HUES48 (cell line): ENCODE results near the gene FAM222A.

Source experiments
- H3K27ac ChIP-seq: one replicate; pipeline ENCODE4 v1.7.0; 2013; ENCODE audit warnings: low read depth, low read length, inconsistent platforms
- H3K27me3 ChIP-seq: 2 replicates; pipeline ENCODE4 v1.6.1; 2013; ENCODE audit warnings: mild to moderate bottlenecking, low read length; ENCODE audit not compliant: control insufficient read depth, insufficient read depth
- H3K36me3 ChIP-seq: 2 replicates; pipeline ENCODE4 v1.6.1; 2013; ENCODE audit warnings: low read length; ENCODE audit not compliant: control insufficient read depth, insufficient read depth
- H3K4me1 ChIP-seq: 2 replicates; pipeline ENCODE4 v1.6.1; 2013; ENCODE audit warnings: mild to moderate bottlenecking, low read length; ENCODE audit not compliant: control insufficient read depth, insufficient read depth
- H3K4me3 ChIP-seq: 2 replicates; pipeline ENCODE4 v1.5.1; 2013; ENCODE audit warnings: mild to moderate bottlenecking, low read depth, low read length
- H3K9ac ChIP-seq: 2 replicates; pipeline ENCODE4 v1.6.1; 2013; ENCODE audit warnings: mild to moderate bottlenecking, low read depth, low read length, moderate library complexity
- H3K9me3 ChIP-seq: 2 replicates; pipeline ENCODE4 v1.6.1; 2013; ENCODE audit warnings: low read length; ENCODE audit not compliant: control insufficient read depth, insufficient read depth

FAM222A gene

DNA sequence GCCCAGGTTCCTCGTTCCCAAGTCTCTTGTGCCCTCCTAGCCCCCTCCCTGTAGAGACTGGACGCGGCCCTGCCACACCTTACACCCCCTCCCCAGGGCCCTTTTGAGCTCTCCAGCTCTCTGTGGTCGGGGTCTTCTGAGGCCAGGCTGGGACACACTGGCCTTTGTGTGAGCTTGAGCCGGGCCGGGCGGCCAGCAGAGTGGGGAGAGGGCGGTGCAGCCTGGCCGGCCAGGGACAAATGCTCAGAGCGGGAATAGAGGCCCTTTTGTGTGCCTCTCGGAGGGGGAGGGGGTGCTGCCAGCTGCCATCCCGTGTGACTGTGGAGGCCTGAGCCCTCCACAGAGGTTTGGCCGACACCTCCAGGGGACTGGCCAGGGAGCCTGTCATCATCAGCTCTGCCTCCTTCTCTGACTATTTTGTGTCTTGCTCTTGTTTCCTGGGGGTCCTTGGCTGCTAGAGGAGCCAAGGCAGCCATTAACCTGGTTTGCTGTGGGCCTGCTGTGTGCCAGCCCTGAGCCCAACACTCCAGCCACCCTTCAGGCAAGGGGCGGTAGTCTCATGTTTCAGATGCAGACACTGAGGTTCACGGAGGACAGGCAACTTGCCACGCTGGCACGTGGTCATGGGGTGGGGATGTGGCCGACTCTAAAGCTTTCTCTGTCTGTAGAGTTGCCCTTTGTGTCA is 13.6 kb downstream of the FAM222A start:
- H3K27me3 ChIP-seq: no peaks in the 10 kb centered on the region
- no peaks in the 10 kb centered on the region for H3K9me3 ChIP-seq
- H3K27ac ChIP-seq: no peak overlapping the region
- H3K9ac ChIP-seq: no peak overlapping the region
- H3K36me3 ChIP-seq: no peaks in the 10 kb centered on the region
- H3K4me1 ChIP-seq: no peaks in the 10 kb centered on the region; the same call in 1 of the 2 replicates
- H3K4me3 ChIP-seq: no peak overlapping the region

DNA sequence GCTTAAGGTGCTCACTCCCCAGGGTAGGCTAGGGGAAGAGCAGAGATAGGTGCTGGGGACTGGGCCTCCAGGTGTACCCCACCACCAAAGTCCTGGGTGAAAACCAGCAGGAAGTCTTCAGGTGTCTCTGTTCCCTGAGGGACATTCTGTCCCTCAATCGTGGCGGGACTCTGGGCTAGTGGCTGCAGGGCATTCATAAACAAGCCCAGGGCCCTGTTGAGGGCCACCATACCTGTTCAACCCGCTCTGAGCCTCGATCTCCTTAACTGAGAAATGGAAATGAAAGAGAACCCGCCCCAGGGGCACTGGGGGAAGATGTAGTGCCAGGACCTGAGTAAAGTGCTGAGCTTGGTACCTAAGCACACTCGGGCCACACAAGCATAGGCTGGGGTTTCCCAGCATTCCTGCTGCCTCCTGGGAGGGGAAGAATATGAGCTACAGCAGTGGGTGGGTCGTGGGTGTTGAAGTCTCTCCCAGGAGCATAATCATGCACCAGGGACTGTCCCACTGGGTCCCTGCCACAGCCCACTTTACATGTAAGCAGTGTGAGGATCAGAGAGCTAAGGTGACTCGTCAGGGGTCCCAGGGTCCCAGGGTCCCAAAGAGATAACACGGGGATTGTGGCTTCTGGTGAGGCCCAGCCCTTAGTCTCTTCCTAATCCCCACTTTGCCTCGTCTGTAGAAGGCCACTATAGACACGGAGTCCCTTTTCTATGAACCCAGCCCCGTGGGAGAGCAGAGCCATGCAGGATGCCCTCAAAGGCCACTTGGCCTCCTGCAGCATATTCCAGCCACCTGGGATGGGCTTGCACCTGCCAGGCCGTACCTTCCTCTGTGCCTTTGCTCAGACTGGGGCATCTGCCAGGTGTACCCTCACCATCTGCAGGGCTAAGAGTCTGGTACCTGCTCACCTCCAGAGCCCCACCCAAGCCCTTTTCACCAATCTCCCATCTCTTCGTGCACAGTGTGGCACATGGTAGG is 14.4 kb downstream of the FAM222A start:
- Histone ChIP-seq H3K9ac (no peak overlapping the region), H3K4me3 (no peak overlapping the region), H3K36me3 (no peaks in the 10 kb centered on the region), H3K9me3 (no peaks in the 10 kb centered on the region), H3K27ac (no peak overlapping the region), H3K27me3 (no peaks in the 10 kb centered on the region), H3K4me1 (no peaks in the 10 kb centered on the region; the same call in 1 of the 2 replicates)

DNA sequence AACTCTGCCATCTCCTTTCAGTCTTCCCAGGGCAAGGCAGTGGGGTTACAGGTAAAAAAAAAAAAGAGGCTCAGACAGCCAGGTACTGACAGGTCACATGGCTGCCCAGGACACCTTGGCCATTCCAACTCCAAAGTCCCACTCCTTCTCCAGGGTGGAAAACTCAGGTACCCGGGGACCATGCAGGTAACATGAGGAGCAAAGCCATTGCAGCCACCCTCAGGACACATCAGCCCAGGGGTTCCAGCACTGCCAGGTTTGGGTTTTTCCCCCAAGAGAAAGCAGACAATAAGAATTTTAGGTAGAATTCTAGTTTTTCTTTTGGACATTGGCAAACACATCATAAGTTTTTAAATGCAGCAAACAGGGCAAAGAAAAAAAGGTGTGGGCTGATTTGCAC is 15.3 kb downstream of the FAM222A start:
- H3K36me3 ChIP-seq: no peaks in the 10 kb centered on the region
- H3K27me3 ChIP-seq: no peaks in the 10 kb centered on the region
- H3K9me3 ChIP-seq: no peaks in the 10 kb centered on the region
- no peaks in the 10 kb centered on the region; the same call in 1 of the 2 replicates for H3K4me1 ChIP-seq
- no peak overlapping the region for H3K4me3 ChIP-seq
- H3K27ac ChIP-seq: no peak overlapping the region
- H3K9ac ChIP-seq: no peak overlapping the region

DNA sequence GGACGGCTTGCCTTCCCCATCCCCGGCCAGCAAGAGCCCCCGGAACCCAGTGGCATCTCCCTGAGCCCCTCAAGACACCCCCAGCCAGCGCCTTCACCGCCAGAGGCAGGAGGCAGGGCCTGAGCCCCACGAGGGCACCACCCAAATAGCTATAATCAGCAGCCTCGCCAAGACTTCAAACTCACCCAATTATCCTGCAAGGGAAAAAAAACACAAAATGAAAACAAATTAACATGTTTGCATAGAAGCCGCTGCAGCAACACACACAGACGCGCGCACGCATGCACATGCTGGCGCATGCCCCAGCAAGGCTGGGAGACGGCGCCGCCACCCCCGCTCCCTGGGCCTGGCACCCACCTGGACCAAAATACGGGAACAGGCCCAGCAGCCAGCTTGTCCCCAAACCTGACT is 15.8 kb downstream of the FAM222A start:
- no peaks in the 10 kb centered on the region for H3K27me3 ChIP-seq
- no peak overlapping the region for H3K9ac ChIP-seq
- H3K4me3 ChIP-seq: no peak overlapping the region
- H3K9me3 ChIP-seq: no peaks in the 10 kb centered on the region
- no peaks in the 10 kb centered on the region for H3K36me3 ChIP-seq
- no peak overlapping the region for H3K27ac ChIP-seq
- peaks cover under 1% of the 10 kb centered on the region for H3K4me1 ChIP-seq

DNA sequence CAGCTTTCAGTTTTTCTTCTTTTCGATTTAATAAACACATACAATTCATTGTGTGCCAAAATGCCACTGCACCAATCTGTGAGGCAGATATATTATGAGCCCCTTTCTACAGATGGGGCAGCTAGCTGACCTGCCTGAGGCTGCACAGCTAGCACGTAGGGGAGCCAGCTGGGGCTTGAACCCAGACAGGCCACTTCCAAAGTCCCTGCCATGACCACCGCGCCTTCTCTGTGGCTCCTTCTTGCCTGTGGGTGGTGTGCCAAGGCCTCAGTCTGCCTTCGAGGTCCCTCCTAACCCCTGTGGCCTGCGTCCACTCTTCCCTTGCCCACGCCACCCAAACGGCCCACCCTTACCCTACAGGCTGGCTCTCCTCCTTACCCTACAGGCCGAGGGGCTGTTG is 16.2 kb downstream of the FAM222A start:
- no peaks in the 10 kb centered on the region for H3K9me3 ChIP-seq

DNA sequence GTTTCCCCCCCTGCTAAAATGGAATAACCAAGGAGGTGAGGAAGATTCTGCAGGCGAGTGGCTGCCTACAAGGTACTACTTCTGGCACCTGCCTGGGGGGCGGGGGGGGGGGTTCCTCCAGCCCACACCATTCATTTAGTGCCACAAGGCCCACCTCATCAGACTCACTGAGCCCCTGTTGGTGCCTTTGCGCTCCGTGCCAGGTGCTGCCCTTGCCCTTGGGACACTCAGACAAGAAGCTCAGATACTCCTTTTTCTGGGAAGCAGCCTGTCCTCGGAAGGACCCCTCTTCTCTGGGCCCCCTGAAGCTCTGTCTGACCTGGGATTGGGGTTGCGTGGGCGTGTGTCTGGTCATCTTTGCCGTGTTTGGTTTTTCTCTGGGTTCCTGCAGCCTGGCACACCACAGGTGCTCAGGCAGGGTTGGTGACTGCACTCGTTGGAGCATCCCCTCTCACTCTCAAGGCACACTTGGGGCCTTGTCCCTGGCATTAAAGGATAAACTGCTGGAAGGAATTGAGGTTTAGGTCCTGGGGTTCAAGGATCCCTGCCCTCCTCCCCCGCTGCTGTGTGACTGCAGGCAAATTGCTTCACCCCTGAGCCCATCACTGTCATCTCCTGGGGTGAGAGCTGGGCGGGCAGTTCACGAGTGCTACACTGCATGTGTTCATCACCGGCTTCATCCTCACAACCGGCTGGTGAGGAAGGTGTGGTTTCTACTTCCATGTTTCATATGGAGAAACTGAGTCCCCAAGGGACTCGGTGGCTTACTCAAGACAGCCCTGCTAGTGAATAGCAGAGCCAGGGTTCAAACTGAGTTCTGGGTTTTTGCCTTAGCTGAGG is 16.9 kb downstream of the FAM222A start:
- H3K27ac ChIP-seq: no peak overlapping the region
- H3K4me3 ChIP-seq: no peak overlapping the region
- H3K9ac ChIP-seq: no peak overlapping the region
- H3K9me3 ChIP-seq: no peaks in the 10 kb centered on the region
- H3K36me3 ChIP-seq: no peaks in the 10 kb centered on the region
- peaks cover 6% of the 10 kb centered on the region for H3K4me1 ChIP-seq
- no peaks in the 10 kb centered on the region for H3K27me3 ChIP-seq

More for the DNA sequence above, 16.2 kb downstream of the FAM222A start:
- no peak overlapping the region for H3K4me3 ChIP-seq
- H3K36me3 ChIP-seq: no peaks in the 10 kb centered on the region
- no peaks in the 10 kb centered on the region for H3K27me3 ChIP-seq
- peaks cover 5% of the 10 kb centered on the region for H3K4me1 ChIP-seq
- H3K9ac ChIP-seq: no peak overlapping the region
- no peak overlapping the region for H3K27ac ChIP-seq

DNA sequence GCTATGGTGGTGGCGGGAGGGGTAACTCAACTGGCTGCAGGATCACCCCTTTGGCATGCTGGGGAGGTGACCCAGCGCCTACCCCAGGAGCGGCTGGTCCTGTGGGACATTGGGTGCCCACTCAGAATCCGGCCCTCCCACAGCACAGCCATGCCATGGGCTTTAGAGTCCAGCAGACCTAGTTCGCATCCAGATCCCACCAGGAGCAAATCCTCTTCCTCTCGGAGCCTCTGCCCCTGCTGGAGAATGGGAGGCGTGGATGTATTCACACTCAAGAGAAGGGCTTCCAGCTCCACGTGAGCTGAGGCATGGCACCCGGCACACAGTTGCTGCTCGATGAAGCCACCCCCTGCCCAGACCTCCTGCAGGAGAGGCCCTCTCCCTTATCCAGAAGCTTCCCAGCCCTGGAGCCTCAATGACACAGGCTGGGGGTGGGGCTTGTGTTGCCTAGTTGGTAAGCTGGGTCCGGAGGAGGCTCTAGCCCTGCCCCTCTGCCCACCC is 17.7 kb downstream of the FAM222A start:
- Histone ChIP-seq H3K4me3 (no peak overlapping the region), H3K9ac (no peak overlapping the region), H3K27ac (no peak overlapping the region), H3K9me3 (no peaks in the 10 kb centered on the region), H3K27me3 (no peaks in the 10 kb centered on the region), H3K36me3 (no peaks in the 10 kb centered on the region), H3K4me1 (peaks cover 6% of the 10 kb centered on the region)

DNA sequence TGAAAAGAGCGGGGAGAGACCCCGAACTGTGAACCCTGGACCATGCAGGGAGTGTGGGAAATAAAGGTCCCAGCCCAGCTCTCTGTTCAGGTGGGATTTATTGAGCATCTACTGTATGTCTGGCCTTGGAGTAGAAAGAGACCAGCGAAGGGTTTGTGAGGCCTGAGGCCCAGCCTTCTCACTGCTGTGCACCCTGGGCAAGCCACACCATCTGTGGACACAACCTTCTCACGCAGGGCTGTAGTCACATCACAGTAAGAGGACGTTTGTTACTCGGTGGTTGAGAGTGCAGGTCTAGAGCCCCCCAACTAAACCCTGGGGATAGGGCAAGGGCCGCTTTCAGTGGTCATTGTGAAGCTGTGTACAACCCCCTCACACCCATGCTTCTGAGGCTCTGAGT is 18.2 kb downstream of the FAM222A start:
- Histone ChIP-seq H3K9ac (no peak overlapping the region), H3K9me3 (no peaks in the 10 kb centered on the region), H3K27ac (no peak overlapping the region), H3K4me1 (peaks cover 7% of the 10 kb centered on the region), H3K36me3 (no peaks in the 10 kb centered on the region), H3K4me3 (no peak overlapping the region), H3K27me3 (no peaks in the 10 kb centered on the region)

DNA sequence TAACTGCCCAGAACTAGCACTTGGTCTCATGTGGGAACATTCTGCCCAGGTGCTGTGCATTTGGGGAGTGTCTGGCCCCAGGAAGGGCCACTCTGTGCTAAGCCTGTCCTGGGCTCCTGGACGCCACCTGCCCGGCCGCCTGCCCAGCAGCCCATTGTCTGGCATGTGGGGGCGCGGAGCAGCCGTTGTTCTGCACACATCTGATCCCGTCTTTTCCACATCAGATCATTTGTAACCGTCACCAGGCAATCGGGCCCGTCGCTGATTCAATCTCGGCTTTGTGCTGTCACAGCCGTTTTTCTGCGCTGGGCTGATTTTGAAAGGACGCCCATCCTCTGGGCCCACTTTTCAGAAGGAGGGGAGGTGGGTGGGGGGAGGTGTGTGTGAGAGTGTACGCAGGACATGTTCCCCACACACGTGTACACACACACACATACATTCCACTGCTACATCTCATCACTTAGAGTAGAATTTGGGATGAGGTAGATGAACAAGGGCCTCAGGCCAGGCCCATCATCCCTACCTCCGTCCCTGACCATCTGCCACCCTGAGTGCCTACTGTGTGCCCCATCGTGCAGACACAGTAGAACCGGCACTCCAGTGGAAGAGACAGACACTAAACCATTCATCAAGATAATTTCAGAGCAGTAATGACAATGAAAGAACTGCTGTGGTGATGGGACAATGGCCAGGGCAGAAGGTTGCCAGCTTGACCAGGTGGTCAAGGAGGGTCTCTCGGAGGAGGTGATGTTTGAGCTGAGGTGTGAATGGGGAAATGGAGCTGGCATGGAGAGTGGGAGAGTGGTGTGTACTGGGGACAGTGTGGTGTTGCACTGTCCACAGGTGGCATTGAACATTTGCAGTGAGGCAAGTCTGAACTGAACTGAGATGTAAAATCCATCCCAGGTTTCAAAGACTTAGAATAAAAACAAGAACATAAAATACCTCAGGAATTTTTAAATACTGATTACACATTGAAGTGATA is 19.0 kb downstream of the FAM222A start:
- H3K36me3 ChIP-seq: no peaks in the 10 kb centered on the region
- no peak overlapping the region for H3K4me3 ChIP-seq
- peaks cover 12% of the 10 kb centered on the region for H3K4me1 ChIP-seq
- no peaks in the 10 kb centered on the region for H3K9me3 ChIP-seq
- no peak overlapping the region for H3K27ac ChIP-seq
- no peaks in the 10 kb centered on the region for H3K27me3 ChIP-seq
- H3K9ac ChIP-seq: no peak overlapping the region
